H1 (cell line): ENCODE results near the gene DDX4.

Experiments used
- CTCF ChIP-seq, 3 experiments: IDR thresholded peaks; 1 replicate in 2 of 3; 2 replicates in 1 of 3; pipeline versions ENCODE4 v1.5.1 to v1.6.1; 2011; ENCODE audit warnings: low read length in 3 of 3, mild to moderate bottlenecking in 3 of 3, inconsistent platforms in 2 of 3, low read depth in 1 of 3, moderate library complexity in 1 of 3; ENCODE audit not compliant: insufficient read depth in 1 of 3; ENCODE audit errors: control extremely low read depth in 1 of 3
- GABPA ChIP-seq: IDR thresholded peaks from 2 replicates; pipeline ENCODE4 v1.6.1; 2011; ENCODE audit warnings: mild to moderate bottlenecking, low read length, moderate library complexity, borderline replicate concordance; ENCODE audit not compliant: insufficient read depth
- TAF1 ChIP-seq: IDR thresholded peaks from 2 replicates; pipeline ENCODE4 v1.6.1; 2011; ENCODE audit warnings: mild to moderate bottlenecking, low read depth, low read length

GRCh38 chr5:55692509-55692908 is 45.4 kb upstream of the DDX4 start:
- no peak for TF ChIP-seq CTCF (IDR thresholded peaks at IDR 0.05; ENCODE audit: control extremely low read depth in 1 of 3, insufficient read depth in 1 of 3, low read depth in 1 of 3, low read length in 3 of 3)
- TF ChIP-seq TAF1: no peak
- TF ChIP-seq GABPA: no peak
